Mucosa of descending colon (tissue), 3 donors: Measurements from ENCODE around the gene KRTAP9-8. TPM values are rescaled to one million over a fixed set of nuclear protein-coding genes. Genes with fewer than 3 reads are reported as not detected.
"Not testable (repeated sequence)": the region's sequence is repeated elsewhere in the genome, so short reads cannot be mapped to it uniquely, and the experiment has no call there.

ENCODE experiments used
- ATAC-seq: fragments of 200-7000 bp; cut with Tn5 transposase; one replicate; pipeline ENCODE4 v1.9.1; 2020; ENCODE audit warnings: mild to moderate bottlenecking, moderate library complexity
- DNase-seq, 3 donors: peaks; one replicate each; pipeline ENCODE4 v3.0.0-alpha.2; 2020
- H3K36me3 ChIP-seq: fragments of 200-600 bp; one replicate; pipeline ENCODE4 v1.8.0; 2021; ENCODE audit warnings: low read depth, mild to moderate bottlenecking
- H3K4me1 ChIP-seq: fragments of 200-600 bp; one replicate; pipeline ENCODE4 v1.8.0; 2021; ENCODE audit warnings: low read depth, mild to moderate bottlenecking
- H3K4me3 ChIP-seq: fragments of 200-600 bp; one replicate; pipeline ENCODE4 v1.8.0; 2021; ENCODE audit warnings: mild to moderate bottlenecking
- H3K9me3 ChIP-seq: fragments of 200-600 bp; one replicate; pipeline ENCODE4 v1.8.0; 2021; ENCODE audit warnings: mild to moderate bottlenecking
- intact Hi-C, 2 donors: fragments of 100-400 bp; cut with DNase I in 1 of 2; cut with micrococcal nuclease in 1 of 2; formaldehyde crosslinking; loops; one replicate each; pipeline versions ENCODE4 v1.11.0 to v1.11.1; 2022; cut with DNase I, micrococcal nuclease
- total RNA-seq, 3 donors: library from RNA; stranded (reverse); fragmentation: NEBNext Ultra II Directional in 2 of 3; extraction: Animal tissue kit (Norgen Biotek cat#: 25700) in 2 of 3; gene quantifications; one replicate each; pipeline versions ENCODE4 v1.2.1 to v1.2.4, GENCODE V29; 2021 to 2023
- TF ChIP-seq, protein P1 (sequence below): fragments of 200-600 bp; IDR thresholded peaks from one replicate; pipeline ENCODE4 v1.8.0; 2022; ENCODE audit warnings: antibody characterized with exemption, mild to moderate bottlenecking
- donor health status: DM: no; HTN: no; CAD: no; lungs with moderate emphysema.
- donor health status: DM: no; HTN: no; CAD: no.
- donor health status: DM: no; HTN: yes; CAD: no.

Gene KRTAP9-8
- total RNA-seq, 3 donors from 2014 or later = not detected

DNA sequence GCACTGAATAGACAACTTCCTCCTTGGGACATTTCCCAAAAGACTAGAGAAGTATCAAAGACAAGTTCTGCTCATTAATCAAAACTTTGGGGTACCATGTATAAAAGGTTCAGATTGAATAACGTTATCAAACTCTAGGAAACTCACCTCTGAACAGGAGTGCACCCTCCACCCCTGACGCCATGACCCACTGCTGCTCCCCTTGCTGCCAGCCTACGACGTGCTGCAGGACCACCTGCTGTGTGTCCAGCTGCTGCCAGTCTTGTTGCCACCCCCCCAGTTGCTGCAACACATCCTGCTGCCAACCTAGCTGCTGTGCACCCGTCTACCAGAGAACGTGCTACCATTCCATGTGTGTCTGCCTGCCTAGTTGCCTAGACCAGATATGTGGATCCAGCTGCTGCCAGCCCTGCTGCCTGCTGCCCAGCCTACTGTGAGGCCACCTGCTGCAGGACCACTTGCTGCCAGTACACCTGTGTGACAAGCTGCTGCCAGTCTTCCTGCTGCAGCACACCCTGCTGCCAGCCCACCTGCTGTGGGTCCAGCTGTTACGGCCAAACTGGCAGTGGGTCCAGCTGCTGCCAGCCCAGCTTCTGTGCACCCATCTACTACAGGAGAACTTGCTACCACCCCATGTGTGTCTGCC lies 25.2 kb upstream of the KRTAP9-8 start:
- Histone ChIP-seq H3K36me3 (no peaks in the 10 kb centered on the region), H3K9me3 (no peaks in the 10 kb centered on the region), H3K4me3 (no peak overlapping the region), H3K4me1 (no peaks in the 10 kb centered on the region)
- intact Hi-C loops = no loop called here
- ATAC-seq (peak; percentile 63), DNase-seq (peak in 2 of 3 donors; percentile 28 to 40)
- TF ChIP-seq, protein P1, sequence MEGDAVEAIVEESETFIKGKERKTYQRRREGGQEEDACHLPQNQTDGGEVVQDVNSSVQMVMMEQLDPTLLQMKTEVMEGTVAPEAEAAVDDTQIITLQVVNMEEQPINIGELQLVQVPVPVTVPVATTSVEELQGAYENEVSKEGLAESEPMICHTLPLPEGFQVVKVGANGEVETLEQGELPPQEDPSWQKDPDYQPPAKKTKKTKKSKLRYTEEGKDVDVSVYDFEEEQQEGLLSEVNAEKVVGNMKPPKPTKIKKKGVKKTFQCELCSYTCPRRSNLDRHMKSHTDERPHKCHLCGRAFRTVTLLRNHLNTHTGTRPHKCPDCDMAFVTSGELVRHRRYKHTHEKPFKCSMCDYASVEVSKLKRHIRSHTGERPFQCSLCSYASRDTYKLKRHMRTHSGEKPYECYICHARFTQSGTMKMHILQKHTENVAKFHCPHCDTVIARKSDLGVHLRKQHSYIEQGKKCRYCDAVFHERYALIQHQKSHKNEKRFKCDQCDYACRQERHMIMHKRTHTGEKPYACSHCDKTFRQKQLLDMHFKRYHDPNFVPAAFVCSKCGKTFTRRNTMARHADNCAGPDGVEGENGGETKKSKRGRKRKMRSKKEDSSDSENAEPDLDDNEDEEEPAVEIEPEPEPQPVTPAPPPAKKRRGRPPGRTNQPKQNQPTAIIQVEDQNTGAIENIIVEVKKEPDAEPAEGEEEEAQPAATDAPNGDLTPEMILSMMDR = no peak

DNA sequence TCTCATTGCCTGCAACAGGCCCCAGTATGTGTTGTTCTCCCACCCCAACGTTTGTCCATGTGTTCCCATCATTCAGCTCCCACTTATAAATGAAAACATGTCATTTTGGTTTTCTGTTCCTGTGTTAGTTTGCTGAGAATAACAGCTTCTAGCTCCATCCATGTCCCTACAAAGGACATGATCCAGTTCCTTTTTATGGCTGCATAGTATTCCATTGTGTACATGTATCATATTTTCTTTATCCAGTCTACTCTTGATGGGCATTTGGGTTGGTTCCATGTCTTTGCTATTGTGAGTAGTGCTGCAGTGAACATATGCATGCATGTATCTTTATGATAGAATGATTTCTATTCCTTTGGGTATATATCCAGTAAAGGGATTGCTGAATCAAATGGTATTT lies 22.1 kb upstream of the KRTAP9-8 start:
- H3K4me3 ChIP-seq = no peak overlapping the region
- ATAC-seq (no peak), DNase-seq (no peak)
- H3K9me3 ChIP-seq = no peaks in the 10 kb centered on the region
- TF ChIP-seq, protein P1 = no peak
- no peaks in the 10 kb centered on the region for H3K36me3 ChIP-seq
- no peaks in the 10 kb centered on the region for H3K4me1 ChIP-seq
- intact Hi-C loops = no loop called here

DNA sequence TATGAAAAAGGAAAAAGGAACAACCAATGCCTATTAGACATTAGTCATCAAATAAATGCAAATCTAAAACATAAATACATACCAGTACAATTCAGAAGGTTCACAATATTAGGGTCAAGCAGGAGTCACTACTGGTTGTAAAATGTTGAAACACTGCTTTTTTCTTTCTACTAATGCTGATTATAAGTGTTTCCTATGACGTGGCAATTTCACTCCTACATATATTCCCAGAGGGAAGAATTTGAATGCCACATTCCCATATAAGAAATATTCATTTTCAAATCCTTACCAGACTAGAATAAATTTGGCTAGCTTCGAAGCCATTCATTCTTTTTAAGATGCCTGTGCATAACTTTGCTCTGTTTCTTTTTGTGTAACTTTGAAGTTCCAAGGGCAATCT lies 14.0 kb upstream of the KRTAP9-8 start:
- Histone ChIP-seq H3K9me3 (no peaks in the 10 kb centered on the region), H3K4me3 (no peak overlapping the region), H3K4me1 (no peaks in the 10 kb centered on the region), H3K36me3 (no peaks in the 10 kb centered on the region)
- ATAC-seq (no peak), DNase-seq (no peak)
- intact Hi-C loops = no loop called here
- TF ChIP-seq, protein P1 = no peak

DNA sequence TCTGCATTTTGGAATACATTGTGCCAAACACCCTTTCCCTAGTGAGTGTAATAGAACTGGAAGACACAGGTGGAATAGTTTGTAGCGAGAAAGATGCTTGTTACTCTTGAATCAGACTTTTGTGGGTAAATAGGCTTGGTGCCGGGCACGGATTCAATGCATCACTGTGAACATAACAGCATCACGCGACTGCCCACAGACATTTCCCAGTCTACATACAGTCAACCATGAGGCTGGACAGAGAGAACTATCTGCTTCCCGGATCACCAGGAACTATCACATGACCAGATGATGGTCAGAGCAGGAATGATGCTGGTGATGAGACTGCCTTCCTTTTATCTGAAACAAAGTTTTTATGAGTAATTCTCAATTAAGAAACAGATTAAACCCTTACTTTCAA lies 11.7 kb upstream of the KRTAP9-8 start:
- Histone ChIP-seq H3K9me3 (no peaks in the 10 kb centered on the region), H3K36me3 (no peaks in the 10 kb centered on the region), H3K4me1 (no peaks in the 10 kb centered on the region), H3K4me3 (no peak overlapping the region)
- DNase-seq (no peak), ATAC-seq (no peak)
- intact Hi-C loops = no loop called here
- TF ChIP-seq, protein P1 = no peak

DNA sequence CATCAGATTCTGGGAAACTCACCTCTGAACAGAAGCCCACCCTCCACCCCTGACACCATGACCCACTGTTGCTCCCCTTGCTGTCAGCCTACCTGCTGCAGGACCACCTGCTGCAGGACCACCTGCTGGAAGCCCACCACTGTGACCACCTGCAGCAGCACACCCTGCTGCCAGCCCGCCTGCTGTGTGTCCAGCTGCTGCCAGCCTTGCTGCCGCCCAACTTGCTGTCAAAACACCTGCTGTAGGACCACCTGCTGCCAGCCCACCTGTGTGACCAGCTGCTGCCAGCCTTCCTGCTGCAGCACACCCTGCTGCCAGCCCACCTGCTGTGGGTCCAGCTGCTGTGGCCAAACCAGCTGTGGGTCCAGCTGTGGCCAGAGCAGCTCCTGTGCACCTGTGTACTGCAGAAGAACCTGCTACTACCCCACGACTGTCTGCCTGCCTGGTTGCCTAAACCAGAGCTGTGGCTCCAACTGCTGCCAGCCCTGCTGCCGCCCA lies 11.2 kb upstream of the KRTAP9-8 start, which contains the start of gene KRTAP9-2:
KRTAP9-2 (plus strand) TSS at position 51 of the 498 bp plus-strand sequence; CDS start at position 58, 7 bp downstream.
- H3K36me3 ChIP-seq, DNase-seq, H3K4me1 ChIP-seq, H3K9me3 ChIP-seq, ATAC-seq, H3K4me3 ChIP-seq, intact Hi-C loops: not testable (repeated sequence)

DNA sequence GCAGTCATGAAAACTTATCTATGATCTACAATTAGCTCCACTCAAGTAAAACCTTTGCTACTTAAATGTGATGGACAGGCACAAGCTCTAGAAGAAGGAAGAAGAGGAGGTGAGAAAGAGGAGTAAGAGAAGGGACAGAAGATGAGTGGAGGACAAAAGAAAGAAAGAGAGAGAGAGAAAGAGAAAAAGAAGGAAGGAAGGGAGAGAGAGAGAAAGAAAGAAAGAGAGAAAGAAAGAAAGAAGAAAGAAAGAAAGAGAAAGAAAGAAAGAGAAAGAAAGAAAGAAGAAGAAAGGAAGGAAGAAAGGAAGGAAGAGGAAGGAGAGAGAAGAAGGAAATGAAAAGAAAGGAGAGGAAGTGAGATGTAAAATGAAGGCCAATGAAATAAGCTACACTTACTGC lies 7.7 kb upstream of the KRTAP9-8 start:
- ATAC-seq (no peak), DNase-seq (no peak)
- intact Hi-C loops = no loop called here
- TF ChIP-seq, protein P1 = no peak
- Histone ChIP-seq H3K4me3 (no peak overlapping the region), H3K4me1 (no peaks in the 10 kb centered on the region), H3K36me3 (no peaks in the 10 kb centered on the region), H3K9me3 (no peaks in the 10 kb centered on the region)
